ENCODE measurements around the gene DCK. TPM values are rescaled to one million over a fixed set of nuclear protein-coding genes. Genes with fewer than 3 reads are reported as not detected.

DCK gene
- total and polyA plus RNA-seq, 2 experiments from 2014 or later, result 16.9 to 25.1 TPM

- Mint-ChIP-seq H3K27ac (no peak overlapping the region), H3K4me1 (peaks cover 33% of the 10 kb centered on the region), H3K27me3 (ENCODE audit: insufficient read depth, low read depth, poor library complexity) (peaks cover 3% of the 10 kb centered on the region), H3K4me3 (no peak overlapping the region), H3K9me3 (peaks cover 41% of the 10 kb centered on the region), H3K36me3 (ENCODE audit: low read depth) (peaks cover 69% of the 10 kb centered on the region)
- Histone ChIP-seq H3K4me2 (no peak overlapping the region), H3K27ac (ENCODE audit: low read depth) (no peak overlapping the region), H3K4me3 (no peak overlapping the region), H3K36me3 (ENCODE audit: insufficient read depth) (peaks cover 14% of the 10 kb centered on the region; the same call in 1 of the 2 replicates), H3K79me2 (replicated peaks; ENCODE audit: insufficient read depth) (peaks cover 85% of the 10 kb centered on the region), H2AFZ (no peak overlapping the region), H3K9me2 (ENCODE audit: insufficient read depth) (no peaks in the 10 kb centered on the region), H4K20me1 (replicated peaks; ENCODE audit: insufficient read depth) (peaks cover 10% of the 10 kb centered on the region; the same call in 1 of the 2 replicates), H3K4me1 (ENCODE audit: insufficient read depth) (peaks cover 33% of the 10 kb centered on the region), H3F3A (replicated peaks; ENCODE audit: low read depth) (no peaks in the 10 kb centered on the region; the same call in 1 of the 2 replicates), H3K27me3 (ENCODE audit: insufficient read depth) (no peaks in the 10 kb centered on the region)
- ATAC-seq (no peak), DNase-seq (ENCODE audit: low spot score) (no peak)
- TF ChIP-seq ZNF331 (CRISPR knock-in tag; IDR thresholded peaks at IDR 0.05; ENCODE audit: low read depth), result no peak
- no peak for TF ChIP-seq POLR2AphosphoS5 (IDR thresholded peaks at IDR 0.05; ENCODE audit: low read depth)
- no peak for TF ChIP-seq EZH2 (IDR thresholded peaks at IDR 0.05; ENCODE audit: low read depth, unreplicated experiment)
- TF ChIP-seq ZNF462 (CRISPR knock-in tag; IDR thresholded peaks at IDR 0.05), result no peak
- TF ChIP-seq ZNF114 (CRISPR knock-in tag; IDR thresholded peaks at IDR 0.05), result no peak
- no peak for TF ChIP-seq EZH2phosphoT487 (IDR thresholded peaks at IDR 0.05; ENCODE audit: unreplicated experiment)
- no peak for TF ChIP-seq STAT1 (IDR thresholded peaks at IDR 0.05; ENCODE audit: unreplicated experiment)
- TF ChIP-seq JUNB (IDR thresholded peaks at IDR 0.05; ENCODE audit: unreplicated experiment), result no peak
- TF ChIP-seq NANOG (IDR thresholded peaks at IDR 0.05; ENCODE audit: borderline replicate concordance), result no peak
- TF ChIP-seq, protein P1, sequence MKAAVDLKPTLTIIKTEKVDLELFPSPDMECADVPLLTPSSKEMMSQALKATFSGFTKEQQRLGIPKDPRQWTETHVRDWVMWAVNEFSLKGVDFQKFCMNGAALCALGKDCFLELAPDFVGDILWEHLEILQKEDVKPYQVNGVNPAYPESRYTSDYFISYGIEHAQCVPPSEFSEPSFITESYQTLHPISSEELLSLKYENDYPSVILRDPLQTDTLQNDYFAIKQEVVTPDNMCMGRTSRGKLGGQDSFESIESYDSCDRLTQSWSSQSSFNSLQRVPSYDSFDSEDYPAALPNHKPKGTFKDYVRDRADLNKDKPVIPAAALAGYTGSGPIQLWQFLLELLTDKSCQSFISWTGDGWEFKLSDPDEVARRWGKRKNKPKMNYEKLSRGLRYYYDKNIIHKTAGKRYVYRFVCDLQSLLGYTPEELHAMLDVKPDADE (IDR thresholded peaks at IDR 0.05), result no peak
- no peak for TF ChIP-seq REST (IDR thresholded peaks at IDR 0.05; ENCODE audit: unreplicated experiment)
- no peak for TF ChIP-seq CREB1 (CRISPR knock-in tag; IDR thresholded peaks at IDR 0.05; ENCODE audit: low read depth)
- TF ChIP-seq, protein P2, sequence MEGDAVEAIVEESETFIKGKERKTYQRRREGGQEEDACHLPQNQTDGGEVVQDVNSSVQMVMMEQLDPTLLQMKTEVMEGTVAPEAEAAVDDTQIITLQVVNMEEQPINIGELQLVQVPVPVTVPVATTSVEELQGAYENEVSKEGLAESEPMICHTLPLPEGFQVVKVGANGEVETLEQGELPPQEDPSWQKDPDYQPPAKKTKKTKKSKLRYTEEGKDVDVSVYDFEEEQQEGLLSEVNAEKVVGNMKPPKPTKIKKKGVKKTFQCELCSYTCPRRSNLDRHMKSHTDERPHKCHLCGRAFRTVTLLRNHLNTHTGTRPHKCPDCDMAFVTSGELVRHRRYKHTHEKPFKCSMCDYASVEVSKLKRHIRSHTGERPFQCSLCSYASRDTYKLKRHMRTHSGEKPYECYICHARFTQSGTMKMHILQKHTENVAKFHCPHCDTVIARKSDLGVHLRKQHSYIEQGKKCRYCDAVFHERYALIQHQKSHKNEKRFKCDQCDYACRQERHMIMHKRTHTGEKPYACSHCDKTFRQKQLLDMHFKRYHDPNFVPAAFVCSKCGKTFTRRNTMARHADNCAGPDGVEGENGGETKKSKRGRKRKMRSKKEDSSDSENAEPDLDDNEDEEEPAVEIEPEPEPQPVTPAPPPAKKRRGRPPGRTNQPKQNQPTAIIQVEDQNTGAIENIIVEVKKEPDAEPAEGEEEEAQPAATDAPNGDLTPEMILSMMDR (conservative IDR thresholded peaks at IDR 0.05; ENCODE audit: low read depth in 2 of 2), result no peak
Measured at GRCh38 chr4:70997546-70997945, 4.1 kb downstream of the DCK start.
